HCT116 (cell line): ENCODE results near the gene UBXN10. TPM values are rescaled to one million over a fixed set of nuclear protein-coding genes. Genes with fewer than 3 reads are reported as not detected.

Source experiments
- ATAC-seq: fragments of 200-7000 bp; cut with Tn5 transposase; 2 replicates; pipeline ENCODE4 v1.9.1; 2020; ENCODE audit warnings: mild to moderate bottlenecking, moderate library complexity
- BruUV-seq: library from RNA; stranded (reverse); fragments of 400-500 nt; replicated peaks from 2 replicates; lab custom pipeline; 2021; lab: Mats Ljungman, UMichigan
- CTCF ChIA-PET: fragments of 300-600 bp; sonication (Branson Sonifier 250); formaldehyde crosslinking; loops from one replicate; lab custom pipeline; 2021; ENCODE audit warnings: antibody characterized with exemption; lab: Charles Lee
- POLR2A ChIA-PET: fragments of 300-600, 350-600 bp; sonication (Branson Sonifier 250); formaldehyde crosslinking; loops from one replicate; lab custom pipeline; 2021; ENCODE audit warnings: antibody characterized with exemption; lab: Charles Lee
- RAD21 ChIA-PET, 2 experiments: fragments of 300-600 bp; sonication (Branson Sonifier 250); formaldehyde crosslinking; loops; one replicate each; lab custom pipeline; 2023; ENCODE audit warnings: low total read pairs in 2 of 2; ENCODE audit not compliant: uncharacterized antibody in 2 of 2, unreplicated experiment in 2 of 2, low non-redundant PET in 1 of 2; lab: Charles Lee
- DNase-seq: peaks from one replicate; pipeline ENCODE4 v3.0.0-alpha.2; 2010; ENCODE audit warnings: low read depth, low spot score
- H2AFZ ChIP-seq: fragments of 200-600 bp; shearing (Covaris generic), sonication (generic); 2 replicates; pipeline ENCODE4 v1.6.1; 2017; ENCODE audit warnings: low read depth, mixed run types, mixed read lengths, antibody characterized with exemption, low read length; ENCODE audit not compliant: poor library complexity, severe bottlenecking
- H3K27ac ChIP-seq: 2 replicates; pipeline ENCODE4 v1.5.1; 2012; ENCODE audit warnings: low read depth, low read length
- H3K27me3 ChIP-seq: fragments of 200-600 bp; sonication (generic); 2 replicates; pipeline ENCODE4 v1.6.1; 2016; ENCODE audit warnings: mixed run types, low read length, mixed read lengths; ENCODE audit not compliant: insufficient read depth
- H3K36me3 ChIP-seq, 2 experiments: fragments of 200-500 bp in 1 of 2; fragments of 200-600 bp in 1 of 2; sonication (Bioruptor generic) in 1 of 2; sonication (generic) in 1 of 2; 2 replicates each; pipeline versions ENCODE4 v1.5.1 to v1.6.1; 2014 to 2016; ENCODE audit warnings: low read length in 2 of 2, inconsistent platforms in 1 of 2, mixed read lengths in 1 of 2, mixed run types in 1 of 2; ENCODE audit not compliant: insufficient read depth in 2 of 2, control insufficient read depth in 1 of 2
- H3K4me1 ChIP-seq, 2 experiments: fragments of 200-600 bp in 1 of 2; sonication (generic) in 1 of 2; 2 replicates each; pipeline versions ENCODE4 v1.5.1 to v1.6.1; 2012 to 2017; ENCODE audit warnings: low read length in 2 of 2, inconsistent platforms in 1 of 2, mild to moderate bottlenecking in 1 of 2, mixed read lengths in 1 of 2, mixed run types in 1 of 2, moderate library complexity in 1 of 2; ENCODE audit not compliant: insufficient read depth in 2 of 2, control insufficient read depth in 1 of 2
- H3K4me2 ChIP-seq: fragments of 200-600 bp; sonication (generic); 2 replicates; pipeline ENCODE4 v1.6.1; 2017; ENCODE audit warnings: mixed run types, low read length, mixed read lengths
- H3K4me3 ChIP-seq, 2 experiments: fragments of 200-600 bp in 1 of 2; sonication (generic) in 1 of 2; replicated peaks in 1 of 2; 2 replicates each; pipeline ENCODE4 v1.5.1; 2011 to 2016; ENCODE audit warnings: low read length in 2 of 2, control low read depth in 1 of 2, low read depth in 1 of 2, mild to moderate bottlenecking in 1 of 2, mixed read lengths in 1 of 2, mixed run types in 1 of 2
- H3K79me2 ChIP-seq: fragments of 200-600 bp; sonication (generic); 2 replicates; pipeline ENCODE4 v1.6.1; 2017; ENCODE audit warnings: mild to moderate bottlenecking, mixed run types, low read length, moderate library complexity, mixed read lengths; ENCODE audit not compliant: insufficient read depth
- H3K9ac ChIP-seq: fragments of 200-600 bp; sonication (generic); 2 replicates; pipeline ENCODE4 v1.6.1; 2016; ENCODE audit warnings: low read length, mixed read lengths
- H3K9me2 ChIP-seq: fragments of 200-600 bp; sonication (generic), shearing (Covaris generic); 2 replicates; pipeline ENCODE4 v1.6.1; 2017; ENCODE audit warnings: mixed run types, mild to moderate bottlenecking, moderate library complexity; ENCODE audit not compliant: insufficient read depth
- H3K9me3 ChIP-seq, 2 experiments: fragments of 200-500 bp in 1 of 2; fragments of 200-600 bp in 1 of 2; sonication (Bioruptor generic) in 1 of 2; sonication (generic) in 1 of 2; 2 replicates each; pipeline ENCODE4 v1.6.1; 2014 to 2017; ENCODE audit warnings: low read length in 2 of 2, mixed read lengths in 2 of 2, inconsistent platforms in 1 of 2, low read depth in 1 of 2, mild to moderate bottlenecking in 1 of 2, mixed run types in 1 of 2, moderate library complexity in 1 of 2; ENCODE audit not compliant: control insufficient read depth in 1 of 2, insufficient read depth in 1 of 2
- H4K20me1 ChIP-seq: fragments of 200-600 bp; sonication (generic), shearing (Covaris generic); 2 replicates; pipeline ENCODE4 v1.6.1; 2017; ENCODE audit warnings: mixed run types, mild to moderate bottlenecking, moderate library complexity; ENCODE audit not compliant: insufficient read depth
- CBX3 ChIP-seq: IDR thresholded peaks from 2 replicates; pipeline ENCODE4 v1.6.1; 2012; ENCODE audit warnings: low read depth
- CEBPB ChIP-seq: IDR thresholded peaks from 2 replicates; pipeline ENCODE4 v1.6.1; 2012; ENCODE audit warnings: low read depth
- EGR1 ChIP-seq: IDR thresholded peaks from 2 replicates; pipeline ENCODE4 v1.6.1; 2012; ENCODE audit warnings: low read depth
- ELF1 ChIP-seq: IDR thresholded peaks from 2 replicates; pipeline ENCODE4 v1.6.1; 2012; ENCODE audit warnings: low read depth, borderline replicate concordance
- EZH2 ChIP-seq: fragments of 200-600 bp; sonication (generic); IDR thresholded peaks from 2 replicates; pipeline ENCODE4 v1.6.1; 2017; ENCODE audit warnings: antibody characterized with exemption, mixed run types
- EZH2phosphoT487 ChIP-seq: fragments of 200-600 bp; IDR thresholded peaks from 2 replicates; pipeline ENCODE4 v1.6.1; 2018; ENCODE audit warnings: antibody characterized with exemption, borderline replicate concordance
- FOSL1 ChIP-seq: IDR thresholded peaks from 2 replicates; pipeline ENCODE4 v1.6.1; 2012; ENCODE audit warnings: low read depth
- JUND ChIP-seq: IDR thresholded peaks from 2 replicates; pipeline ENCODE4 v1.6.1; 2012
- POLR2AphosphoS5 ChIP-seq: IDR thresholded peaks from 2 replicates; pipeline ENCODE4 v1.6.1; 2011; ENCODE audit warnings: mild to moderate bottlenecking, low read depth, low read length, moderate library complexity
- RAD21 ChIP-seq: IDR thresholded peaks from 2 replicates; pipeline ENCODE4 v1.6.1; 2012; ENCODE audit warnings: low read depth, mild to moderate bottlenecking
- SP1 ChIP-seq: IDR thresholded peaks from 2 replicates; pipeline ENCODE4 v1.6.1; 2012; ENCODE audit warnings: low read depth
- SRF ChIP-seq: IDR thresholded peaks from 2 replicates; pipeline ENCODE4 v1.6.1; 2012; ENCODE audit warnings: low read depth
- TCF7L2 ChIP-seq: IDR thresholded peaks from 2 replicates; pipeline ENCODE4 v1.7.0; 2011; ENCODE audit warnings: borderline replicate concordance, inconsistent platforms; ENCODE audit not compliant: insufficient read depth, insufficient read length; ENCODE audit errors: extremely low read depth
- YY1 ChIP-seq: IDR thresholded peaks from 2 replicates; pipeline ENCODE4 v1.6.1; 2011; ENCODE audit warnings: low read length, low read depth, moderate library complexity, mild to moderate bottlenecking; ENCODE audit not compliant: insufficient replicate concordance; ENCODE audit errors: extremely low read depth
- ZNF274 ChIP-seq: fragments of 200-500 bp; sonication (Bioruptor generic); IDR thresholded peaks from 2 replicates; pipeline ENCODE4 v1.6.1; 2014; ENCODE audit warnings: mild to moderate bottlenecking, low read depth, low read length, inconsistent platforms
- intact Hi-C: fragments of 100-400 bp; cut with micrococcal nuclease; formaldehyde crosslinking; loops from 2 replicates; pipeline ENCODE4 v1.10.0; 2022
- total RNA-seq: library from RNA; stranded (reverse); gene quantifications from one replicate; pipeline ENCODE4 v1.2.1, GENCODE V29; 2021; ENCODE audit not compliant: unreplicated experiment
- TF ChIP-seq, protein P1 (sequence below), 3 experiments: fragments of 200-600 bp in 1 of 3; sonication (generic) in 1 of 3; IDR thresholded peaks in 2 of 3; conservative IDR thresholded peaks in 1 of 3; 2 replicates each; pipeline ENCODE4 v1.5.1; 2012 to 2017; ENCODE audit warnings: low read depth in 2 of 3, low read length in 2 of 3, antibody characterized with exemption in 1 of 3, borderline replicate concordance in 1 of 3, control low read depth in 1 of 3, mild to moderate bottlenecking in 1 of 3, mixed read lengths in 1 of 3, mixed run types in 1 of 3, moderate library complexity in 1 of 3; ENCODE audit not compliant: insufficient read depth in 1 of 3
- TF ChIP-seq, protein P2 (sequence below): IDR thresholded peaks from 2 replicates; pipeline ENCODE4 v1.6.1; 2012; ENCODE audit warnings: low read depth
- TF ChIP-seq, protein P3 (sequence below): IDR thresholded peaks from 2 replicates; pipeline ENCODE4 v1.6.1; 2012
- TF ChIP-seq, protein P4 (sequence below): IDR thresholded peaks from 2 replicates; pipeline ENCODE4 v1.6.1; 2011; ENCODE audit warnings: mild to moderate bottlenecking, low read length, moderate library complexity; ENCODE audit not compliant: insufficient replicate concordance; ENCODE audit errors: extremely low read depth

Gene UBXN10
- total RNA-seq, 1 experiment from 2014 or later = not detected

DNA sequence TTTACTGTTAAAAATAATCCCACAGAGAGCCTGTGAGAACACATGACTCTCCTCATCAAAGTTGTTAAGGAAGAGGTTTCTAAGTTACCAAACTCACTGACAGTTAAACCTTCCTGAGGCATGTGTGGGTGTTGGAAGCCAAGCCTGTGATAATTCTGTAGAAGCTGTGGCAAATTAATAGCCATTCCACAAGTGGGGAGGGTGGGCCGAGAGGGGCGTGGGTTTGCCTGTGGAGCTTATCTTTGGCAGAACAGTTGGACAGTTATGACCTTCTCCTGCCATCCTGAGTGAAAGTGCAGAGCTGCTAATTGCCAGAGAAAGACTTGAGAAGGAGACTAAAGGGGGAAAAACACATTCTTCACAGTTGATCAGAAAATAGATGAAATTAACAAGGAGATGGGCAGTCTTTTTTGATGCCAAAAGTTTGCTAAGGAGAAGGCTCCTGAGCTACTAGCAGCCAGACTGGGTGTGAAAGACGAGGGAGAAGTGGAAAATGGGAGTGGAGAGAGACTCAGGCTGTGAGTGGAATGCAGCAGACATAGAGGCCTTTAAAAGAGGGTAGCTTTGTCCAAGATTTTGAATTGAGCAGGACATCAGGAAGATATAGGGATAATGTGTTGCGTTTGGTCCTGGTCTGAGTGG is 2.0 kb downstream of the UBXN10 start:
- ATAC-seq (no peak), DNase-seq (no peak)
- Histone ChIP-seq H3K4me2 (no peak overlapping the region), H3K9me3 (no peaks in the 10 kb centered on the region), H3K4me3 (no peak overlapping the region), H3K9me2 (no peaks in the 10 kb centered on the region), H3K4me1 (no peaks in the 10 kb centered on the region), H3K27ac (no peak overlapping the region), H3K9ac (no peak overlapping the region), H3K79me2 (no peaks in the 10 kb centered on the region), H3K36me3 (no peaks in the 10 kb centered on the region)
- no TSS peak for BruUV-seq
- RAD21 ChIA-PET = no interaction called here
- CTCF ChIA-PET = interaction anchor here (2.0 kb wide), 1 partner anchor 213 kb away, joined by 4 read pairs; no protein-coding TSS in a partner anchor
- intact Hi-C loops = no loop called here
- TF ChIP-seq SRF (no peak), RAD21 (no peak), EZH2phosphoT487 (no peak), ELF1 (no peak), CBX3 (no peak), POLR2AphosphoS5 (no peak), JUND (no peak), EZH2 (no peak), SP1 (no peak), ZNF274 (no peak), CEBPB (no peak), FOSL1 (no peak), YY1 (no peak), TCF7L2 (no peak), EGR1 (no peak)
- TF ChIP-seq, protein P1, sequence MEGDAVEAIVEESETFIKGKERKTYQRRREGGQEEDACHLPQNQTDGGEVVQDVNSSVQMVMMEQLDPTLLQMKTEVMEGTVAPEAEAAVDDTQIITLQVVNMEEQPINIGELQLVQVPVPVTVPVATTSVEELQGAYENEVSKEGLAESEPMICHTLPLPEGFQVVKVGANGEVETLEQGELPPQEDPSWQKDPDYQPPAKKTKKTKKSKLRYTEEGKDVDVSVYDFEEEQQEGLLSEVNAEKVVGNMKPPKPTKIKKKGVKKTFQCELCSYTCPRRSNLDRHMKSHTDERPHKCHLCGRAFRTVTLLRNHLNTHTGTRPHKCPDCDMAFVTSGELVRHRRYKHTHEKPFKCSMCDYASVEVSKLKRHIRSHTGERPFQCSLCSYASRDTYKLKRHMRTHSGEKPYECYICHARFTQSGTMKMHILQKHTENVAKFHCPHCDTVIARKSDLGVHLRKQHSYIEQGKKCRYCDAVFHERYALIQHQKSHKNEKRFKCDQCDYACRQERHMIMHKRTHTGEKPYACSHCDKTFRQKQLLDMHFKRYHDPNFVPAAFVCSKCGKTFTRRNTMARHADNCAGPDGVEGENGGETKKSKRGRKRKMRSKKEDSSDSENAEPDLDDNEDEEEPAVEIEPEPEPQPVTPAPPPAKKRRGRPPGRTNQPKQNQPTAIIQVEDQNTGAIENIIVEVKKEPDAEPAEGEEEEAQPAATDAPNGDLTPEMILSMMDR (IDR thresholded peaks at IDR 0.05 in 2 of 3, conservative IDR thresholded peaks at IDR 0.05 in 1 of 3; ENCODE audit: borderline replicate concordance in 1 of 3, insufficient read depth in 1 of 3, low read depth in 2 of 3, low read length in 2 of 3) = no peak
- TF ChIP-seq, protein P2, sequence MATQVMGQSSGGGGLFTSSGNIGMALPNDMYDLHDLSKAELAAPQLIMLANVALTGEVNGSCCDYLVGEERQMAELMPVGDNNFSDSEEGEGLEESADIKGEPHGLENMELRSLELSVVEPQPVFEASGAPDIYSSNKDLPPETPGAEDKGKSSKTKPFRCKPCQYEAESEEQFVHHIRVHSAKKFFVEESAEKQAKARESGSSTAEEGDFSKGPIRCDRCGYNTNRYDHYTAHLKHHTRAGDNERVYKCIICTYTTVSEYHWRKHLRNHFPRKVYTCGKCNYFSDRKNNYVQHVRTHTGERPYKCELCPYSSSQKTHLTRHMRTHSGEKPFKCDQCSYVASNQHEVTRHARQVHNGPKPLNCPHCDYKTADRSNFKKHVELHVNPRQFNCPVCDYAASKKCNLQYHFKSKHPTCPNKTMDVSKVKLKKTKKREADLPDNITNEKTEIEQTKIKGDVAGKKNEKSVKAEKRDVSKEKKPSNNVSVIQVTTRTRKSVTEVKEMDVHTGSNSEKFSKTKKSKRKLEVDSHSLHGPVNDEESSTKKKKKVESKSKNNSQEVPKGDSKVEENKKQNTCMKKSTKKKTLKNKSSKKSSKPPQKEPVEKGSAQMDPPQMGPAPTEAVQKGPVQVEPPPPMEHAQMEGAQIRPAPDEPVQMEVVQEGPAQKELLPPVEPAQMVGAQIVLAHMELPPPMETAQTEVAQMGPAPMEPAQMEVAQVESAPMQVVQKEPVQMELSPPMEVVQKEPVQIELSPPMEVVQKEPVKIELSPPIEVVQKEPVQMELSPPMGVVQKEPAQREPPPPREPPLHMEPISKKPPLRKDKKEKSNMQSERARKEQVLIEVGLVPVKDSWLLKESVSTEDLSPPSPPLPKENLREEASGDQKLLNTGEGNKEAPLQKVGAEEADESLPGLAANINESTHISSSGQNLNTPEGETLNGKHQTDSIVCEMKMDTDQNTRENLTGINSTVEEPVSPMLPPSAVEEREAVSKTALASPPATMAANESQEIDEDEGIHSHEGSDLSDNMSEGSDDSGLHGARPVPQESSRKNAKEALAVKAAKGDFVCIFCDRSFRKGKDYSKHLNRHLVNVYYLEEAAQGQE = no peak
- TF ChIP-seq, protein P3, sequence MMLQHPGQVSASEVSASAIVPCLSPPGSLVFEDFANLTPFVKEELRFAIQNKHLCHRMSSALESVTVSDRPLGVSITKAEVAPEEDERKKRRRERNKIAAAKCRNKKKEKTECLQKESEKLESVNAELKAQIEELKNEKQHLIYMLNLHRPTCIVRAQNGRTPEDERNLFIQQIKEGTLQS = no peak
- TF ChIP-seq, protein P4, sequence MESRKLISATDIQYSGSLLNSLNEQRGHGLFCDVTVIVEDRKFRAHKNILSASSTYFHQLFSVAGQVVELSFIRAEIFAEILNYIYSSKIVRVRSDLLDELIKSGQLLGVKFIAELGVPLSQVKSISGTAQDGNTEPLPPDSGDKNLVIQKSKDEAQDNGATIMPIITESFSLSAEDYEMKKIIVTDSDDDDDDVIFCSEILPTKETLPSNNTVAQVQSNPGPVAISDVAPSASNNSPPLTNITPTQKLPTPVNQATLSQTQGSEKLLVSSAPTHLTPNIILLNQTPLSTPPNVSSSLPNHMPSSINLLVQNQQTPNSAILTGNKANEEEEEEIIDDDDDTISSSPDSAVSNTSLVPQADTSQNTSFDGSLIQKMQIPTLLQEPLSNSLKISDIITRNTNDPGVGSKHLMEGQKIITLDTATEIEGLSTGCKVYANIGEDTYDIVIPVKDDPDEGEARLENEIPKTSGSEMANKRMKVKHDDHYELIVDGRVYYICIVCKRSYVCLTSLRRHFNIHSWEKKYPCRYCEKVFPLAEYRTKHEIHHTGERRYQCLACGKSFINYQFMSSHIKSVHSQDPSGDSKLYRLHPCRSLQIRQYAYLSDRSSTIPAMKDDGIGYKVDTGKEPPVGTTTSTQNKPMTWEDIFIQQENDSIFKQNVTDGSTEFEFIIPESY = no peak
- TF ChIP-seq, all 23 proteins: peak for 0
- Histone ChIP-seq H2AFZ (no peak overlapping the region), H3K27me3 (peaks cover 21% of the 10 kb centered on the region; the same call in 1 of the 2 replicates), H4K20me1 (no peaks in the 10 kb centered on the region)
- POLR2A ChIA-PET = no interaction called here
